H1 (cell line): Measurements from ENCODE around the gene FYB2. TPM values are rescaled to one million over a fixed set of nuclear protein-coding genes. Genes with fewer than 3 reads are reported as not detected.

Experiments
- CTCF ChIA-PET: fragments of 300-600 bp; sonication (Branson Sonifier 250); formaldehyde crosslinking; loops from one replicate; lab custom pipeline; 2021; ENCODE audit not compliant: partially characterized antibody; lab: Charles Lee
- POLR2A ChIA-PET: fragments of 300-600 bp; sonication (Branson Sonifier 250); formaldehyde crosslinking; loops from one replicate; lab custom pipeline; 2021; ENCODE audit warnings: inconsistent platforms; ENCODE audit not compliant: partially characterized antibody; lab: Charles Lee
- DNase-seq, 2 experiments: peaks; one replicate each; pipeline versions ENCODE4 v3.0.0 to v3.0.0-alpha.2; 2010 to 2022; ENCODE audit warnings: low spot score in 2 of 2, low read depth in 1 of 2, mixed read lengths in 1 of 2
- FAIRE-seq: peaks from 2 replicates; lab custom pipeline; 2011; peaks lifted over from hg19 to GRCh38; lab: Jason Lieb, UNC
- H2AFZ ChIP-seq: 2 replicates; pipeline ENCODE4 v1.8.1; 2012; ENCODE audit warnings: low read length, inconsistent platforms
- H2AK5ac ChIP-seq: 2 replicates; pipeline ENCODE4 v1.6.1; 2013; ENCODE audit warnings: low read depth, low read length
- H2BK120ac ChIP-seq: replicated peaks from 2 replicates; pipeline ENCODE3; 2013; ENCODE audit warnings: low read depth, low read length, inconsistent platforms
- H2BK12ac ChIP-seq: 2 replicates; pipeline ENCODE4 v1.6.1; 2013; ENCODE audit warnings: low read depth, low read length
- H2BK15ac ChIP-seq: 2 replicates; pipeline ENCODE4 v1.6.1; 2013; ENCODE audit warnings: low read length
- H2BK20ac ChIP-seq: 2 replicates; pipeline ENCODE4 v1.6.1; 2013; ENCODE audit warnings: low read length
- H2BK5ac ChIP-seq: 2 replicates; pipeline ENCODE4 v1.6.1; 2013; ENCODE audit warnings: low read depth, low read length
- H3K14ac ChIP-seq: 2 replicates; pipeline ENCODE4 v1.6.1; 2013; ENCODE audit warnings: inconsistent platforms; ENCODE audit not compliant: insufficient read length
- H3K18ac ChIP-seq: 2 replicates; pipeline ENCODE4 v1.6.1; 2013; ENCODE audit warnings: low read length; ENCODE audit errors: extremely low read depth
- H3K23ac ChIP-seq: 2 replicates; pipeline ENCODE4 v1.6.1; 2013; ENCODE audit warnings: inconsistent platforms; ENCODE audit not compliant: insufficient read length
- H3K23me2 ChIP-seq: 2 replicates; pipeline ENCODE4 v1.6.1; 2013; ENCODE audit warnings: low read depth, low read length
- H3K27ac ChIP-seq: 2 replicates; pipeline ENCODE4 v1.6.1; 2011; ENCODE audit warnings: low read depth, low read length, inconsistent platforms
- H3K27me3 ChIP-seq, 4 experiments: replicated peaks in 1 of 4; 1 replicate in 1 of 4; 2 replicates in 3 of 4; pipeline versions ENCODE4 v1.6.1 to v1.8.1; 2011 to 2013; ENCODE audit warnings: low read length in 3 of 4, mild to moderate bottlenecking in 3 of 4, inconsistent platforms in 2 of 4, mixed read lengths in 2 of 4, moderate library complexity in 1 of 4; ENCODE audit not compliant: control insufficient read depth in 3 of 4, insufficient read depth in 3 of 4; ENCODE audit errors: extremely low read depth in 1 of 4
- H3K36me3 ChIP-seq, 4 experiments: 2 replicates each; pipeline versions ENCODE4 v1.6.1 to v1.8.1; 2011 to 2013; ENCODE audit warnings: mild to moderate bottlenecking in 4 of 4, low read length in 3 of 4, moderate library complexity in 2 of 4, control low read depth in 1 of 4, inconsistent platforms in 1 of 4; ENCODE audit not compliant: insufficient read depth in 4 of 4, control insufficient read depth in 2 of 4
- H3K4ac ChIP-seq: replicated peaks from 2 replicates; pipeline ENCODE3; 2013; ENCODE audit warnings: low read length, low read depth, mixed read lengths, inconsistent platforms; ENCODE audit not compliant: insufficient read length
- H3K4me1 ChIP-seq, 4 experiments: replicated peaks in 1 of 4; 1 replicate in 1 of 4; 2 replicates in 3 of 4; pipeline versions ENCODE4 v1.6.1 to v1.8.1; 2011 to 2013; ENCODE audit warnings: low read length in 3 of 4, inconsistent platforms in 2 of 4, mixed read lengths in 1 of 4; ENCODE audit not compliant: insufficient read depth in 4 of 4, control insufficient read depth in 3 of 4
- H3K4me2 ChIP-seq, 2 experiments: 2 replicates each; pipeline versions ENCODE4 v1.6.1 to v1.8.1; 2011 to 2013; ENCODE audit warnings: low read depth in 2 of 2, low read length in 2 of 2, control low read depth in 1 of 2, inconsistent platforms in 1 of 2, mild to moderate bottlenecking in 1 of 2; ENCODE audit not compliant: insufficient read depth in 1 of 2
- H3K4me3 ChIP-seq, 4 experiments: fragments of 200-600, 300-600 bp in 1 of 4; sonication (generic), shearing (Covaris generic), sonication (Bioruptor Twin) in 1 of 4; 2 replicates each; pipeline versions ENCODE4 v1.5.1 to v1.8.1; 2011 to 2016; ENCODE audit warnings: low read length in 4 of 4, low read depth in 3 of 4, control low read depth in 2 of 4, inconsistent platforms in 2 of 4, mild to moderate bottlenecking in 2 of 4, mixed read lengths in 1 of 4, moderate library complexity in 1 of 4; ENCODE audit not compliant: insufficient read depth in 2 of 4; ENCODE audit errors: extremely low read depth in 1 of 4
- H3K56ac ChIP-seq: replicated peaks from 2 replicates; pipeline ENCODE3; 2013; ENCODE audit warnings: low read depth, mild to moderate bottlenecking, mixed read lengths, low read length, inconsistent platforms; ENCODE audit not compliant: insufficient read length
- H3K79me1 ChIP-seq: 2 replicates; pipeline ENCODE4 v1.6.1; 2013; ENCODE audit warnings: low read depth, low read length, control low read depth
- H3K79me2 ChIP-seq, 2 experiments: 2 replicates each; pipeline versions ENCODE4 v1.6.1 to v1.8.1; 2012 to 2013; ENCODE audit warnings: low read length in 2 of 2, mild to moderate bottlenecking in 2 of 2, inconsistent platforms in 1 of 2; ENCODE audit not compliant: insufficient read depth in 2 of 2, control insufficient read depth in 1 of 2
- H3K9ac ChIP-seq, 4 experiments: replicated peaks in 1 of 4; 1 replicate in 1 of 4; 2 replicates in 3 of 4; pipeline versions ENCODE4 v1.6.1 to v1.8.1; 2011 to 2013; ENCODE audit warnings: low read depth in 3 of 4, low read length in 3 of 4, control low read depth in 2 of 4, mild to moderate bottlenecking in 2 of 4, moderate library complexity in 2 of 4, inconsistent platforms in 1 of 4; ENCODE audit errors: extremely low read depth in 1 of 4
- H3K9me3 ChIP-seq, 2 experiments: 2 replicates each; pipeline versions ENCODE4 v1.6.1 to v1.8.1; 2012 to 2013; ENCODE audit warnings: mild to moderate bottlenecking in 2 of 2, moderate library complexity in 2 of 2, control low read depth in 1 of 2, inconsistent platforms in 1 of 2, low read depth in 1 of 2, low read length in 1 of 2, mixed read lengths in 1 of 2; ENCODE audit not compliant: insufficient read depth in 2 of 2
- H4K20me1 ChIP-seq, 2 experiments: replicated peaks in 1 of 2; 2 replicates each; pipeline versions ENCODE3 to v1.8.1; 2011 to 2013; ENCODE audit warnings: inconsistent platforms in 2 of 2, low read length in 2 of 2, mild to moderate bottlenecking in 1 of 2; ENCODE audit not compliant: insufficient read depth in 2 of 2, control insufficient read depth in 1 of 2
- H4K5ac ChIP-seq: 2 replicates; pipeline ENCODE4 v1.6.1; 2013; ENCODE audit warnings: low read length, low read depth, mixed read lengths, inconsistent platforms; ENCODE audit not compliant: insufficient read length
- H4K8ac ChIP-seq: 2 replicates; pipeline ENCODE4 v1.8.0; 2013; ENCODE audit warnings: mild to moderate bottlenecking, moderate library complexity, low read length, inconsistent platforms; ENCODE audit not compliant: insufficient read depth; ENCODE audit errors: extremely low read depth
- H4K91ac ChIP-seq: replicated peaks from 2 replicates; pipeline ENCODE3; 2013; ENCODE audit warnings: low read length, mixed read lengths, inconsistent platforms; ENCODE audit not compliant: insufficient read length
- CHD1 ChIP-seq: IDR thresholded peaks from 2 replicates; pipeline ENCODE4 v1.6.1; 2012; ENCODE audit warnings: low read depth, low read length, improper control_type of control experiment
- PHF8 ChIP-seq: fragments of 200-600 bp; sonication (generic); conservative IDR thresholded peaks from 2 replicates; pipeline ENCODE4 v1.7.1; 2012; ENCODE audit warnings: low read depth, mild to moderate bottlenecking, inconsistent platforms, low read length, moderate library complexity
- SIX5 ChIP-seq: IDR thresholded peaks from 2 replicates; pipeline ENCODE4 v1.6.1; 2011; ENCODE audit warnings: mild to moderate bottlenecking, low read depth, low read length
- SP2 ChIP-seq: IDR thresholded peaks from 2 replicates; pipeline ENCODE4 v1.6.1; 2012; ENCODE audit warnings: mild to moderate bottlenecking, low read length, inconsistent platforms
- YY1 ChIP-seq: IDR thresholded peaks from 2 replicates; pipeline ENCODE4 v1.6.1; 2011; ENCODE audit warnings: low read depth, mild to moderate bottlenecking, low read length
- ZNF274 ChIP-seq: IDR thresholded peaks from 2 replicates; pipeline ENCODE4 v1.7.0; 2012; ENCODE audit warnings: low read length, borderline replicate concordance; ENCODE audit errors: extremely low read depth
- WGBS, 2 experiments: shearing (Covaris generic) in 1 of 2; methylation state at CpG; one replicate each; pipeline versions ENCODE4 v1.1.6 to v1.1.7; 2013 to 2015; ENCODE audit warnings: low lambda C conversion rate in 2 of 2, mixed read lengths in 2 of 2, inconsistent platforms in 1 of 2, low coverage in 1 of 2, missing lambda C conversion rate in 1 of 2; ENCODE audit not compliant: insufficient replicate concordance in 2 of 2, insufficient coverage in 1 of 2, insufficient read length in 1 of 2; ENCODE audit errors: extremely low coverage in 1 of 2, missing lambda C conversion rate in 1 of 2; 5-methylcytosine and 5-hydroxymethylcytosine counted together
- polyA plus RNA-seq, 7 experiments: library from polyadenylated mRNA; depleted of rRNA in 3 of 7; stranded (reverse) in 5 of 7; unstranded in 2 of 7; fragments of >200 nt in 5 of 7; fragments of 200-250 nt in 2 of 7; gene quantifications; 1 replicate in 5 of 7; 2 replicates in 1 of 7; 4 replicates in 1 of 7; pipeline versions ENCODE4 v1.2.1 to v1.2.3, GENCODE V29; 2011 to 2013; ENCODE audit warnings: missing spikeins in 2 of 7, mixed read lengths in 2 of 7
- total RNA-seq: library from RNA; stranded (reverse); fragmentation: NEBNext Ultra II Directional; extraction: Animal tissue kit (Norgen Biotek cat#: 25700); gene quantifications from 2 replicates; pipeline ENCODE4 v1.2.1, GENCODE V29; 2021
- TF ChIP-seq, protein P1 (sequence below): IDR thresholded peaks from 2 replicates; pipeline ENCODE4 v1.6.1; 2012; ENCODE audit warnings: low read length, inconsistent platforms
- TF ChIP-seq, protein P2 (sequence below): IDR thresholded peaks from 2 replicates; pipeline ENCODE4 v1.6.1; 2011; ENCODE audit warnings: low read length, improper control_type of control experiment

The FYB2 gene
- total and polyA plus RNA-seq, 2 of the 8 experiments (the other 6 are each of a cell fraction or from before 2014, with no cell fraction given): 0.11 to 0.17 TPM

DNA sequence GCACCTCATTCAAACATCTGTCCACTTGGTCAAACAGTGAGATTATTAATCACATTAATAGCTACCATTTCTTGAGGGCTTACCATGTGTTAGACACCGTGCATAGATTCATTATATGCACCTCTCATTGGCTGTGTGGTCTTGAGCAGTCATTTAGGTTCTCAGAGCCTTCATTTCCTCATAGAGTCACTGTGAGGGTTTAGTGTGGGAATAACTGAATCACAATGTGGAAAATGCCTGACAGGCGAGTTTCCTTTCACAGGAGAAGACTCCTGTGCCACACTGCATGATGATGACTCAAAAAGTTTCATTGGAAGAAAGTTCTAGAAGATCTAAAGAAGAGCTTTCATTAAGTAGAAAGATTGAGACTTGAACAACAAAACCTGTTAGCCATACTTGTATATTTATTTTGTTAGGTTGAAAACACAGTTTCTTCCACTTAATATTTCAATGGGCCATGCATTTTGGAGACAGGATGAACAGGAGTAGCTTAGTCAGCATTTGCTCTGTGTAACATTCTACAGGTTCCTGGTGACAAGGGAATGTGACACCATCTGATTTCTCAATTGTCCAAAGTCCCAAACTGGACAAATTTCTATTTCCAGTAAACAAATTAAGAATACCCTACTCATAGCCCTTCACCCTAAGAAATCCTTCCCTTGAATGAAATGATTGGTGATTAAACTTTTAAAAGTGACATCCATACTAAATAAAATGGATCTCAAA, 45.7 kb downstream of the FYB2 start:
- no peak overlapping the region for H2BK120ac ChIP-seq
- no peak overlapping the region for H2BK12ac ChIP-seq
- TF ChIP-seq, protein P1, sequence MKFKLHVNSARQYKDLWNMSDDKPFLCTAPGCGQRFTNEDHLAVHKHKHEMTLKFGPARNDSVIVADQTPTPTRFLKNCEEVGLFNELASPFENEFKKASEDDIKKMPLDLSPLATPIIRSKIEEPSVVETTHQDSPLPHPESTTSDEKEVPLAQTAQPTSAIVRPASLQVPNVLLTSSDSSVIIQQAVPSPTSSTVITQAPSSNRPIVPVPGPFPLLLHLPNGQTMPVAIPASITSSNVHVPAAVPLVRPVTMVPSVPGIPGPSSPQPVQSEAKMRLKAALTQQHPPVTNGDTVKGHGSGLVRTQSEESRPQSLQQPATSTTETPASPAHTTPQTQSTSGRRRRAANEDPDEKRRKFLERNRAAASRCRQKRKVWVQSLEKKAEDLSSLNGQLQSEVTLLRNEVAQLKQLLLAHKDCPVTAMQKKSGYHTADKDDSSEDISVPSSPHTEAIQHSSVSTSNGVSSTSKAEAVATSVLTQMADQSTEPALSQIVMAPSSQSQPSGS: no peak
- TF ChIP-seq CHD1: no peak
- no peak for TF ChIP-seq SIX5
- TF ChIP-seq PHF8: no peak
- no peak for TF ChIP-seq SP2
- TF ChIP-seq ZNF274: no peak
- TF ChIP-seq, protein P2, sequence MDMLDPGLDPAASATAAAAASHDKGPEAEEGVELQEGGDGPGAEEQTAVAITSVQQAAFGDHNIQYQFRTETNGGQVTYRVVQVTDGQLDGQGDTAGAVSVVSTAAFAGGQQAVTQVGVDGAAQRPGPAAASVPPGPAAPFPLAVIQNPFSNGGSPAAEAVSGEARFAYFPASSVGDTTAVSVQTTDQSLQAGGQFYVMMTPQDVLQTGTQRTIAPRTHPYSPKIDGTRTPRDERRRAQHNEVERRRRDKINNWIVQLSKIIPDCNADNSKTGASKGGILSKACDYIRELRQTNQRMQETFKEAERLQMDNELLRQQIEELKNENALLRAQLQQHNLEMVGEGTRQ: no peak
- TF ChIP-seq YY1: no peak
- TF ChIP-seq, all 59 proteins: peak for 0
- ChIA-PET CTCF (interaction anchor here (0.6 to 1.5 kb wide), 3 partner anchors 15 to 30 kb away, joined by 3 to 5 read pairs (median 3); no protein-coding TSS in a partner anchor), POLR2A (no interaction called here)
- H3K56ac ChIP-seq: no peak overlapping the region
- no peak overlapping the region for H3K27ac ChIP-seq
- no peak overlapping the region for H2BK5ac ChIP-seq
- no peak overlapping the region for H2BK15ac ChIP-seq
- H2BK20ac ChIP-seq: no peak overlapping the region
- WGBS, 2 experiments: 88% methylated on average over 2 of the region's 2 CpGs; no CpG with 5 or more reads in 1 of the 2 experiments
- no peak for DNase-seq
- no peaks in the 10 kb centered on the region for H4K20me1 ChIP-seq
- H4K8ac ChIP-seq: no peak overlapping the region
- H3K23me2 ChIP-seq: no peaks in the 10 kb centered on the region
- H4K91ac ChIP-seq: no peak overlapping the region
- no peak overlapping the region for H4K5ac ChIP-seq
- H3K79me1 ChIP-seq: no peaks in the 10 kb centered on the region
- no peaks in the 10 kb centered on the region for H3K9me3 ChIP-seq
- H3K36me3 ChIP-seq: no peaks in the 10 kb centered on the region
- H3K4me1 ChIP-seq: no peaks in the 10 kb centered on the region
- no peak overlapping the region for H2AK5ac ChIP-seq
- no peaks in the 10 kb centered on the region for H3K79me2 ChIP-seq
- no peak overlapping the region for H3K23ac ChIP-seq
- no peak overlapping the region for H3K9ac ChIP-seq
- no peak for FAIRE-seq
- H3K4ac ChIP-seq: no peak overlapping the region
- H2AFZ ChIP-seq: no peak overlapping the region
- H3K27me3 ChIP-seq: no peaks in the 10 kb centered on the region
- H3K4me2 ChIP-seq: no peak overlapping the region
- H3K18ac ChIP-seq: no peak overlapping the region
- no peak overlapping the region for H3K14ac ChIP-seq
- H3K4me3 ChIP-seq: no peak overlapping the region
